ENCODE measurements around the gene CABP2. TPM values are rescaled to one million over a fixed set of nuclear protein-coding genes. Genes with fewer than 3 reads are reported as not detected.
"Not testable (repeated sequence)": the region's sequence is repeated elsewhere in the genome, so short reads cannot be mapped to it uniquely, and the experiment has no call there.

Gene CABP2
- polyA plus RNA-seq, 4 donors: 0.30 to 0.68 (median 0.33) TPM

DNA sequence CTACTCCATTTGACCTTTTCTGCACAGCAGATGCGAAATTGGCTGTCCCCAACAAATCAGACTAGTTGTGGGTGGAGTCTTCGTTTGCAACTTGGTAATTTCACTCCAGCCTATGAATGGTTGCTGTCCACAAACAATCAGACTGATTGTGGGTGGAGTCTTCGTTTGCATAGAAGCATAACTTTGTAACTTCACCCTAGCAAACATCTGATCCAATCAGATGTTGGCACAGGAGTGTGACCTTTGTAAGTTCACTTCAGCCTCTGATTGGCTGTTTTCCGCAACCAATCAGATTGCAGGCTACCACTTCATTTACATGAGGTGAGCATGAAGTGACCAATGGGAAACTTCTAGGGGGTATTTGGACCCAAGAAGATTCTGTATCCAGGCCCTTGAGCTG lies 16.3 kb upstream of the CABP2 start:
- DNase-seq (ENCODE audit: low read depth in 4 of 4, low spot score in 2 of 4): no peak

- DNase-seq (ENCODE audit: low read depth in 4 of 4, low spot score in 2 of 4): no peak
These were observed 15.7 kb upstream of the CABP2 start for GRCh38 chr11:67538823-67539505.

GRCh38 chr11:67538306-67538705 lies 15.1 kb upstream of the CABP2 start:
- no peak for DNase-seq (ENCODE audit: low read depth in 4 of 4, low spot score in 2 of 4)

GRCh38 chr11:67535561-67535960 lies 12.3 kb upstream of the CABP2 start:
- no peak for DNase-seq (ENCODE audit: low read depth in 4 of 4, low spot score in 2 of 4)

DNA sequence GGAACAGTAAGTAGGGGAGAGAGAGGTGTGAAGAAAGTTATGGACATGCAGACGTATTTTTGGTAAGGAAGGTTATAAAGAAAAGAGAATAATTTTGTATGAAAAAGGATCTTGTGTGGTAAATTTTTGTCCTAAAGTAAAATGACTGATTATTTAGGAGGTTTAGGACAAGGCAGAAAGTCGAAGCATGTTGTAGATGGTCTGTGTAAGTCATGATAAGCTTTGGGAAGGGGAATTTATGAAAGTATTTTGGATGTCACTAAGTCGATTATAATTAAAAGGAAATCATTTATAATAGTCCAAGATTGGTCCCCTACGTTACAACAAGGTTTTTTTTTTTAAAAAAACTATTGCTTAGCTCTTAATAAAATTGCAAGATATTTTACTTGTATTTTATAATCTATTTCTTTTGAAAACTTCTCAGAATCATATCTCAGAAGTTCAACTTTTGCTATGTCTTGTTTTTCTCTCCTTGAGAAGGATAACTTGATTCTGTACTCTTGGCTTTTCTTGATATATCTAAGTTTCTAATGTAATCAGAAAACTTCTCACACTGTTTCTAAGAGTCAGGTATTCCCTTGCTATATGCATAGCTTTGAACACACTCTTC lies 10.9 kb upstream of the CABP2 start:
- no peak for DNase-seq (ENCODE audit: low read depth in 4 of 4, low spot score in 2 of 4)

- DNase-seq (ENCODE audit: low read depth in 4 of 4, low spot score in 2 of 4): no peak
These were observed 9.6 kb upstream of the CABP2 start for GRCh38 chr11:67532889-67533288.

- no peak for DNase-seq (ENCODE audit: low read depth in 4 of 4, low spot score in 2 of 4)
These were observed 7.0 kb upstream of the CABP2 start for GRCh38 chr11:67530282-67530592.

DNA sequence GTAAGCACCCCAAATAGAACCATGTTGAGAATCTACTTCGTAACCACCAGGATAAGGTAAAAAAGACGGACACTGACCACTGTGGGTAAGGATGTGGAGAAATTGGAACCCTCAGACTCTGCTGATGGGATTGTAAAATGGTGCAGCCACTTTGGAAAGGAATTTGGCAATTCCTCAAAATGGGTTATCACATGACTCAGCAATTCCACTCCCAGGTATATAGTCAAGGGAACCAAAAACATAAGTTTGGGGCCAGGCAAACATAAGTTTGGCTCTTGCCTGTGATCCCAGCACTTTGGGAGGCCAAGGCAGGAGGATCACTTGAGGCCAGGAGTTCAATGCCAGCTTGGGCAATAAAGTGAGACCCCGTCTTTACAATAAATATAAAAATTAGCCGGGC lies 5.1 kb upstream of the CABP2 start:
- no peak for DNase-seq (ENCODE audit: low read depth in 4 of 4, low spot score in 2 of 4)

DNA sequence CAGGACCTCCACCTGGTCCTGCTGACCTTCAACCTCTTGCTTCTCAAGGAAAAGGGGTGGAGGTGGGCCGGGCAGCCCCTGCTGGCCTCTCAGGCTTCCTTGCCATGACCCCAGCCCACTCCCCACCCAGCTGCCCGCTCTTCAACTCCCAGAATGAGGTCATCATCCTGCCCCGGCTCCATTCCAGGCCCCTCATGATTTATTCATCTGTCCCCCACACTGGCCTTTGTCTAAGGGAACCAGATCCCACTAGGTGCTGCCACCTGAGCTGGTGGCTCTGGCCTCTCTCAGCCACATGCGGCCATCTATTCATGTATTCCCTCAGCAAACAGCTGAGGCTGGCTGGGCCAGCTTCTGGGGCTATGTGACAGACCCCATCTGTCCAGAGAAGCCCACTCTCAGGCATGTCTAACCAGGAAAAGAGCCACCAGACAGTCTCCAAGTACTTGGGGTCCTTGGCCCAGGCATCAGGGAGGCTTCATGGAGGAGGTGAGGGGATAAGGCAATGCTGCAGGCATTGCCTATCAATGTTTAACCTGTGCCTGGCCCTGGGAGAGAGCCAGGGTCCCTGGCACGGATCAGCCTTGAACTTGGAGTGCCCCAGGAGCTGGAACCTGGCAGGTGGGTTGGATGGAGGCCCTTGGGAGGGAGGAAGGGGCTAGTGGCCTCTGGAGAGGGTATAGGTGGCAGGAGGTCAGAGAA lies 2.2 kb upstream of the CABP2 start:
- no peak for DNase-seq (ENCODE audit: low read depth in 4 of 4, low spot score in 2 of 4)

GRCh38 chr11:67524480-67524808 lies 1.2 kb upstream of the CABP2 start:
- DNase-seq (ENCODE audit: low read depth in 4 of 4, low spot score in 2 of 4): no peak

- no peak for DNase-seq (ENCODE audit: low read depth in 4 of 4, low spot score in 2 of 4)
These were observed 572 bp upstream of the CABP2 start for GRCh38 chr11:67523556-67524479.

GRCh38 chr11:67522338-67522737 lies 908 bp downstream of the CABP2 start:
- no peak for DNase-seq (ENCODE audit: low read depth in 4 of 4, low spot score in 2 of 4)

- DNase-seq (ENCODE audit: low read depth in 4 of 4, low spot score in 2 of 4): no peak
These were observed 1.3 kb downstream of the CABP2 start for GRCh38 chr11:67521924-67522323.

DNA sequence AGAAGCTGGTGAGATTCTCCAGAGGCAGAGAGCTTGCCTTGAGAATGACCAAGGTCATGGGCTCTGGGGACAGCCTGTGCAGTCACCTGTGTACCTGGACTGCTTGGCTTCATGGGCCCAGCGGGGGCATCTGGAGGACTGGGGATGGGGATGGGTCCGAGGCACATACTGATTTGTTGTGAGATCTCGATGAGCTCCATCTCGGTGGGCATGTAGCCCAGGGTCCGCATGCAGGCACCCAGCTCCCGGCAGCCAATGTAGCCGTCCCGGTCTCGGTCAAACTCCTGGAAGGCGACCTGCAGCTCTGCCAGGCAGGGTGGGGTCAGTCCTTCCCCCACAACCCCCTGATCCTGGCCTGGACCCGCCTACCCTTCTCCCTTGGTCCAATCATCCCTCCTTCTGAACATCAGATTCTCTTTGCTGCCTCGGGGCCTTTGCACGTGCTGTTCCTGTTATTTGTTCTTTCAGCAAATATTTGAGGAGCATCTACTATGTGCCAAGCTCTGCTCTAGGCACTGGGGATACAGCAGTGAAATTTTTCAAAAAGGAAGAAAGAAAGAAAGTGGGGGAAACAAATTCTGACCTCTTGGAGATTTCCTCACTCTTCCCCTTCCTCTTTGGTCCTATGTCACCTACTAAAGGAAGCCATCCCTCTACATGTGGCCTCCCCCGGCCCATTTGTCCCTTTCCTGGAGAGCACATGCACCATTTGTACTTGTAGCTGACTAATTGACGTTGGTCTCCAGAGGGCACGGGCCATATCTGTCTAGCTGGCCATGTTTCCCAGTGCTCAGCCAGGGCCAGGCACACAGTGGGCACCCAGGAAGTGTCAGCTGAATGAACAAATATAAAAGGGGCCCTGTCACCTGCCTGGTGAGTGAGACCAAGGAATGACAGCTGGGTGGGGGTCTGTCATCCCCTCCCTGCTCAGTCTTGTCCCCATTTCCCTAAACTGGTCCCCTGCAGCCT lies 2.1 kb downstream of the CABP2 start:
- DNase-seq (ENCODE audit: low read depth in 4 of 4, low spot score in 2 of 4): no peak

GRCh38 chr11:67519726-67520125 lies 3.5 kb downstream of the CABP2 start:
- no peak for DNase-seq (ENCODE audit: low read depth in 4 of 4, low spot score in 2 of 4)

DNA sequence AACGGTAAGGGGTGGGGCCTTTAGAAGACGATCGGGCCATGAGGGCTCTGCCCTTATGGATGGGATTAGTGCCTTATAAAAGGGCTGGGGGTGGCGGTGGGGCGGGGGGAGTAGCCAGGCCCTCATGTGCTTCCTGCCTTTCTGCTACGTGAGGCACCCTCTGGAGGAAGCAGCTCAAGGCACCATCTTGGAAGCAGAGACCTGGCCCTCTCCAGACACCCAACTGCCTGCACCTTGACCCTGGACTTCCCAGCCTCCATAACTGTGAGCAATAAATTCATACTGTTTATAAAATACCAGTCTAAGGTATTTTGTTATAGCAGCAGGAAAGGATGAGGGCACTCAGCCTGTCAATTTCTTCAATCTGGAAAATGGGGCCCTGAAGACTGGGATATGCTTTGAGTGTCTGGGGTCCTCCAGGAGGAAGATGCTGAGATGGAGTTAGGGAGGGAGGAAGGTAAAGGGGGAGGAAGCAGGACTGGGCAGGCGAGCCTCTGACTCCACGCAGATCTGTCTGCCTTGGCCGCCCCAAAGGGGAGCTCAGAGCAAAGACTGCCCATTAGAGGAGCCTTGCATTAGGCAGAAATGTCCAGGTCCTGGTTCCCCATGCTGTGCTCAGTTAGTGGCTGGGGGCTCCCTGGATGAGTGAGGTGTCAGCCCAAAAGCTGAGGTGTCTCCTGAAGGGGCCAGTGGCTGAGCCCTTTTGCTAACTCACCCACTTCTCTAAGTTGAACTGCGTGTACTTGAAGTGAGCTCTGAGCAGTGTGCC lies 5.3 kb downstream of the CABP2 start:
- DNase-seq (ENCODE audit: low read depth in 4 of 4, low spot score in 2 of 4): no peak

- no peak for DNase-seq (ENCODE audit: low read depth in 4 of 4, low spot score in 2 of 4)
These were observed 6.4 kb downstream of the CABP2 start for GRCh38 chr11:67516806-67517205.

GRCh38 chr11:67514116-67514515 lies 9.1 kb downstream of the CABP2 start:
- no peak for DNase-seq (ENCODE audit: low read depth in 4 of 4, low spot score in 2 of 4)

- not testable (repeated sequence) for DNase-seq (ENCODE audit: low read depth in 4 of 4, low spot score in 2 of 4)
These were observed 11.7 kb downstream of the CABP2 start for GRCh38 chr11:67511558-67511957.

DNA sequence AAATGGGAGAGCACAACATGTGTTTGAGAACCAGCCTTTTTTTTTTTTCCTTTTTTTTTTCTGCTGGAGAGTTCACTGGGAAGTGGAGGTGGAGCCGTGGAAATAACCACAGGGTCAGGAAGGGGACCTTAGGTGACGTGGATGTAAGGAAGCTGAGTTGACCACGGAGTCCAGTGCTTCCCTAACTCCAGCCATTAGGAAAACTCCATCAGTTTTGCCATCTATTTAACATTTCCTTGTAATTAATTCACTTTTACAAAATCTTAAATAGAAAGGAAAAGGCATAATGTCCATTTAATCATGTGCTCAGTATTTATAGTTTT lies 13.3 kb downstream of the CABP2 start:
- DNase-seq (ENCODE audit: low read depth in 4 of 4, low spot score in 2 of 4): no peak
